ENCODE results near the gene ARHGAP26. TPM values are rescaled to one million over a fixed set of nuclear protein-coding genes. Genes with fewer than 3 reads are reported as not detected.

Gene ARHGAP26
- total RNA-seq, 1 donor from 2014 or later, result 71.6 TPM

DNA sequence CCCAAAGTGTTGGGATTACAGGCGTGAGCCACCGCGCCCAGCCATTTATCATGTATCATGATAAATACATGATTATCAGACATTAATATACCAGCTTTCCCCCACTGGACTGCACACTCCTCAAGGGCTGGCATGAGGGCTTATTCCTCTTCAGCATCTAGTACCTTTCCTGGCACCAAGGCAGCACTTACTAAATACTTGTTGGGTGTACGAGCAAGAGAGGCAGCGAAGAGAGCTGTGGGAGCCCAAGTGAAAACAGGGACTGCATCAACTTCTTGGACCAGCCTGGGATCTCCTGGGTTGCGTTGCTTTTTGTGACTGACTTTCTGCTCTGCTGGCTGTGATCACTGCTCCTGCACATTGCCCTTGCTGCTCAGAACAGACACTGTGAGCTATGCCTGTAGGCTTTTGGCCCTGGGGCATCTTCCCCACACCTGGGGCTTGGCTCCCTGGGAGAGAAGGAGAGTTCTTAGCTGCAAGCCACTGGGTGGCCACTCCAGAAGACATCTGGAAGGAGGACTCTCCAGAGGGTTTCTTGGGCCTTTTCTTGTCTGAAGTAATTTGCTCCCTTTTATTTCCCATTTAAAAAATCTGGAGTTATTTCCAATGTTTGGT is 409.1 kb downstream of the ARHGAP26 start:
- no peak for DNase-seq (ENCODE audit: low spot score)
- ATAC-seq, result no peak
- intact Hi-C loops (cut with DNase I), result no loop called here

DNA sequence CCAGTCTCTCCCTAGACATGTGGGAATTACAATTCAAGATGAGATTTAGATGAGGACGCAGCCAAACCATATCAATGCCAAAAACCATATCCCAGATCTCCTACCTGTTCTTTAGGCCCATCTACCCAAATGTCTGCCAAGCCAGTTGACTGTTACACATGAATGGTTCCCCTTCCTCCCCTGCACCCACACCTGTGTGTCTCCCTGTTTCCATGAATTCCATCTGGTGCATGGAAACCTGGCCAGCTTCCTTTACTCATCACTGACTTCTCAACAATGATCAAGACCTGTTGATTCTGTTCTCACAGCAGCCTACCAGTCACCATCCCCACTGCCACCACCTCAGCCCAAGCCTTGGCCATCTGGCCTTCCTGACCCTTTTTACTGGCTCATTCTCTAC is 410.6 kb downstream of the ARHGAP26 start:
- ATAC-seq, result no peak
- intact Hi-C loops (cut with DNase I), result no loop called here
- no peak for DNase-seq (ENCODE audit: low spot score)

DNA sequence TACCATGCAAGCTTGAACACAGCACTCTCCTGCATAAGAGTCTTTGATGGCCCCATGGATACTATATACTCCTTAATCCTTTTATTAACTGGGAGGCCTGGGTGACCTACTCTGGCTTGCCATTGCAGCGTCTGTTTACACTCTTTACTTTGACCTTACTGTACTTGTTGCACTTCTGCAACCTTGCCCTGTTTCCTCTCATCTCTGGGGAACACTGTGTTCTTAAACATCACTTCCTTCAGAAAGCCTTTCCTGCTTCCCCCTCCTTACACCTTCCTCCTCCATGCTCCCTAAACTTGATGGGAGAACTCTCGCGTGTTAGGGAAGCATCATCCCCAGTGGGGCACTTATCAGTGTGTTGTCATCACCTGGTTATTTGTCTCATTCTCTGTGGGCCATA is 411.0 kb downstream of the ARHGAP26 start:
- no peak for ATAC-seq
- DNase-seq (ENCODE audit: low spot score), result no peak
- intact Hi-C loops (cut with DNase I), result no loop called here

DNA sequence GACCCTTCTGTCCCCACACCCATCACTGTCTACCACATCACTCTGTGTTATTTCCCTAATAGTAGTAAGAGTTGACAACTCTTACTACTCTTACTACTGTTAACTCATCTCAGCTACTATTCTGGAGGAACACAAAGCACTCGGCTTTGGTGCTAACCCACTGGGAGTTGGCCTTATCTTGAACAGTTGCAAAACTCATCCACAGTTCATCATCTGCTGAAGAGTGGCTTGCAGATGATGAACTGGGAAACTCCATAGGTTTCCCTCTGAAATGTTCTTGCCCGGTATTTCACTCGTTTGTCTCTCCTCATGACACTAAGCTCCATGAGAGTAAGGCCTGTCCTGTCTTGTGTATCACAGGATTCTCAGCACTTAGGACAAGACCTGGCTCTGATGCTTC is 411.9 kb downstream of the ARHGAP26 start:
- ATAC-seq (no peak), DNase-seq (ENCODE audit: low spot score) (no peak)
- intact Hi-C loops (cut with DNase I), result no loop called here

DNA sequence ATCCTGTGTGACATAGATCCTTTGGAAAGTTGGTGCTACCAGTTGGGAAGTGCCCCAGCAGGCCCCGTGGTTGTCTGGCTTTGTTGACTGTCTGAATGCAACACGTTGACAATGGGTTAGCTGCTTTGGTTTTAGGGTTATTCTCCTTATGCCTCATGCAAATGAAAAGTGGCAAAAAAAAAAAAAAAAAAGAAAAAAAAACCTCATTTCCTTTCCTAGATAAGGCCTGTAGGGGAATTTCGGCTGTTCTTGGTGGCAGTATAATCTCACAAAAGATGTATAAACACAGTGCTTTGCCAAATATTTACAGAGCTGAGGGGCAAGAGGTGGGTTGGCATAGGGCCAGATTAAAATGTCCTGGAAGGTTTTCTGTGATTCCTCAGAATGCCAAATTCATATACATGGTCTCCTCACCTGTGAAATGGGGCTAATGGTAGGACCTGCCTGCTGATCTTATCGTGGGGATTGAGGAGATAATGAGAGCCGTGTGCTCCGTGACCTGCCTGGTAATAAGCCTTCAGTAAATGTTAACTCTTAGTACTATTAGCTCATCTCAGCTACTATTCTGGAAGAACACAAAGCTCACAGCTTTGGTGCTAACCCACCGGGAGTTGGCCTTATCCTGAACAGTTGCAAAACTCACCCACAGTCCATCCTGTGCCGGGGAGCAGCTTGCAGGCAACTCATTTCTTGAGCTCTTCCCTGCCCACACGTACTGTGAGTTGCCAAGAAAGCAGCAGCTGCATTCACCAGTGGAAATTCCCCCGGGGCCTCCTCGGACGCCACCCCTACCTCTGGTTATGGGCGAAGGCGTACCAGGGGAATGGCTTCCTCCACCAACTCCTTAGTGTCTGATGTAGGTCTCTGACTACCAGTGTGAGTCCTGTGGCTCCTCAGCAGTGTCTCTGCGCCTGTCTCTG is 413.0 kb downstream of the ARHGAP26 start:
- ATAC-seq (peak; percentile 80), DNase-seq (ENCODE audit: low spot score) (no peak)
- intact Hi-C loops (cut with DNase I), result no loop called here

DNA sequence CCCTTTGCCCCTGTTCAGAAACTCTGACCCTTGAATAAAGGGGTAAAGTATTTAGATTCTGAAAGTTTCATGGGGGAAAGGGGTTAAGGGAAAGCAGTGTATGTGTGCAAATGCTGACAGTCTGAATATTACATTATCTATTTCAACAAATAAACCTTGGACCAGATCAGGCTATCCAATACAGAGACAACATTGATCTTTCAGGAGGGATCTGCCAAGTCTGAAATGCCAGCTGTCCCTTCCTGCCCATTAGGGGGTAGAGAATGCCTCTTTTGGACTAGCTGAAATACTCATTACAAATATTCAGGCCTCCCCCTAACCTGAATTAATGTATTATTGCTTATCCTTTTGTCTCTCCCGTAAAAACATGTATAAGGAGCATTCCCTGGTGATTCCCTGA is 413.8 kb downstream of the ARHGAP26 start:
- ATAC-seq (no peak), DNase-seq (ENCODE audit: low spot score) (no peak)
- intact Hi-C loops (cut with DNase I), result no loop called here

DNA sequence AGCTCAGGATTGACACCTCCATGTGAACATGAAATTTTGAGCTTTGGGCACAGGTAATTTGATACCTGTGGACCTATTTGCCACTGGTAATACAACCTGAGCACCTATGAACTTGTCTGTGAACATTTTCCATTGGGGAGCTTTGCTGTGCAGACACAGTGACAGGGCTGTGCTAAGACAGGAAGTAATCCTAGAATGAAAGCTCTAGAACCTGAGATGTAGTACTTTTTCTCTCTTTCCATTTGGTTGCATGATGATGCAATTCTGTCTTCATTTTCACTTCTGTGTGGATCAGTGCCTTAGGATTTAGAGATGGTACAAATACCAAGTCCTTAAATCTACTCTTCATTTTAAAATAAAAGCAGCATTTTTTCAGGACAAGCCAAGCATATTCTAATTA is 416.4 kb downstream of the ARHGAP26 start:
- DNase-seq (ENCODE audit: low spot score) (no peak), ATAC-seq (peak; percentile 28)
- intact Hi-C loops (cut with DNase I), result no loop called here

DNA sequence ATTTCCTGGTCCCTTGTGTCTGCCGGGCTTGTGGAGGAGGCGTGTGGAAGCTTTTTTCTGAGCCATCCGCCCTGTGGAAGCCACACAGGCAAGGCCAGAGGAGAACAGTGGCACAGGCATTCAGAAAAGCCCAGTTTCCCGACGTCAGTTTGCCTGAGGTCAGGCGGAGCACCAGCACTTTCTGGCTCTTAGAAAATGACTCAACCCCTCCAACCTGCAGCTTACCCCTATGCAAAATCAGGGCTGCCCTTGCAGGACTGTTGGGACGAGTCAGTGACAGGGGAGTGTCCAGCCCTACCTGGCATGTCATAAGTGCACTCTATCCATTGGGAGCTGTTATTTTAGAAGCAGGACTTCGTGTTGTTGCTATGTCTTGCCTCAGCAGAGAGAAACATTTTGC is 417.3 kb downstream of the ARHGAP26 start:
- intact Hi-C loops (cut with DNase I), result no loop called here
- ATAC-seq (peak; percentile 31), DNase-seq (ENCODE audit: low spot score) (no peak)

DNA sequence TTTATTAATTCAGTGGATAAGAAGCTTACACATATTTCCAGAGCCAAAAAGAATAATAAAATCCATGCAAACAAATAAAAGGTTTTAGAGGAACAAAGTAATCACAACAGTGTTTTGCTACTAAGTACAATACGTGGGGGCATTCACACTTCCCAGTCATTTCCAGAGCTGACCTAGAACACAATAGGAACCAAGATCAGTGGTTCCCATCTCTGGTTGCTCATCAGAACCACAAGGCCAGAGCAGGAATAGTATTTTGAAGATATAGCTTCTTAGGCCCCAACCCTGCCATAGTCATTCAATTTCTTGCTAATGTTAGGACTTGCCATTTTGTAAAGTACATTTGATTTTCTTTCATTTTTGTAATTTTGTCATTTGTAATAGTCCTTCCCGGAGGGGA is 417.9 kb downstream of the ARHGAP26 start:
- DNase-seq (ENCODE audit: low spot score) (no peak), ATAC-seq (no peak)
- intact Hi-C loops (cut with DNase I), result no loop called here

DNA sequence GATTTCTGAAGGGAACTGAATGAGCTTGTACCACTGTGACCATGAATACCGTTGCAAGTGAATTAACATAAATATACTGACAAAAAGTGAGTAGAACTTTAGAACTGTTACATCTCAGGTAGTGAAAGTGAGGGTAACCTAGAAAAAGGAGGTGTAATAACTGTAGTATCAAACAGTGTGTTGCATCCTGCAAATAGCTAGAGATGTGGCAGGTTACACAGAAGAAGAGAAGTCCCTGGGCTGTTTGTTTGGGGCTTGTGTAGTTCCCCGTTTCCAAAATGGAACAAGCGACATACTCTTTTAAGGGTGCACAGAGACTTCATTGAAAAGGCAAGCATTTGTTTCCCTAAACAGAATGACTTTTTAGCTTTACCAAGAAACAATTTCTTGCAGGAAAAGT is 418.5 kb downstream of the ARHGAP26 start:
- intact Hi-C loops (cut with DNase I), result no loop called here
- ATAC-seq (no peak), DNase-seq (ENCODE audit: low spot score) (no peak)

DNA sequence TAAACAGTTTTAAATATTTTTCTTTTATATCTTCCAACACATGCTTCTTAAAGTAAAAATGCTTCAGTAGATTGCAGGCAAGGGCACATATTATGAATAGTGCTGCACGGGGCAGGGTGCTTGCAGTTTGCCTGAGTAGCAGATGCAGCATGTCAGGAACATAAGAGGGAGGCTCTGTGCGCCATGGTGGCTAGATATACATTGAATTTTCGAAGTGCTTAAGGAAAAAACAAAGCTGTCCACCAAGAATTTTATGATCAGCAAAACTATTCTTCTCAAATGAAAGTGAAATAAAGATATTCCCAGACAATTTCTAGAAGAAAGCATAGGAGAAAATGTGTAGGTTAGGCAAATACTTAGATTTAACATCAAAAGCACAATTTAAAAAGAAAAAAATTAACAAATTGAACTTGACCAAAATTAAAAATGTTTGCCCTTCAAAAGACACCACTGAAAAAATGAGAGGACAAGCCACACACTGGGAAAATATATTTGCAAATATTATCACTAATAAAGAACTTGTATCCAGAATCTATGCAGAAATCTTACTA is 420.2 kb downstream of the ARHGAP26 start:
- no peak for DNase-seq (ENCODE audit: low spot score)
- intact Hi-C loops (cut with DNase I), result no loop called here
- no peak for ATAC-seq

DNA sequence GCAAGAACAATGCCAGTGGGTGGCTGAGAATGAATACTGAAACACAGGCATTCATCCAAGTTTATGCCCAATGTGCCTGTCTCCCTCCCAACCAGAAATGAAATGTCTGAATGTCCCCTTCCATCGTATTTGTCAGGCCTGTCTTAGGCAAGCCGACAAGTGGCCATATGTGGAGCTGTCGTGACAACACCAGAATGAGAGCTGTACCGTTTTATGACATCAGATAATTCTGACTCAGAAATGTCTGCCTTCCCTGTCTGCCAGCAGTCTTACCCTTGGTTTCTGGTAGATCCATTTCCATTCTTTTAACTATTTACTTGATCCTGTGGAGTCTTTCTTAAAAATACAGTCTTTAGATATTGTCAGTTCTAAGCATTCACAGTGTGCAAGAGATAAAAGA is 421.5 kb downstream of the ARHGAP26 start:
- intact Hi-C loops (cut with DNase I), result no loop called here
- DNase-seq (ENCODE audit: low spot score) (no peak), ATAC-seq (no peak)

DNA sequence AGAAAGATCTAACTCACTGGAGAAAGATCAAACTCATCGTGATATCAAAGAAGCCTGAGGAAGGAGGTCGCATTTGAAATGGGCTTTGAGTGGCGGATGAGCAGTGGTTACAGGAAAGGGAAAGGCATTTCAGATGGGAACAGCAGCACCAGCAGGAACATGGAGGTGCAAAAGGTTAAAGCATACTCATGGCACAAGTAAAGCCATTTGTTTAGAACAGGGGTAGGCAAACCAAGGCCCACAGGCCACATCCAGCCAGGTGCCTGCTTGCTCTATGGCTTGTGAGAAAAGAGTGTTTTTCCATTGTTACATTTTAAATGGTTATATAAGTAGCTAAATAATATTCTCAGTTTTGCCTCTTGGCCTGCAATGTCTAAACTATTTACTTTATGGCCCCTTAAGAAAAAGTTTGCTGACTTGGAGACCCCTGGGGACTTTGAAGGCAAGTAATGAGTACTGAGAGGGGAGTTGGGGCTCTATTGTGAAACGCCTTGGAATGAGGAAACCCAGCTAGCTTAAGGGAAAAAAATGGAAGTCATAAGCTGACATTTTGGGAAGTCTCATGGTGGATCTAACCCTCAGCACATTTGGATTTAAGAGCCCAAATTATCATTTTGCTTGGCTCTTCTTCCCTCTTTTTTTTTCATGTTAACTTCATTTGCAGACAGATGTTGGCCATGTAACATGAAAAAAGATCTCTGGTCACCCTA is 422.2 kb downstream of the ARHGAP26 start:
- DNase-seq (ENCODE audit: low spot score) (no peak), ATAC-seq (peak; percentile 86)
- intact Hi-C loops (cut with DNase I), result no loop called here

DNA sequence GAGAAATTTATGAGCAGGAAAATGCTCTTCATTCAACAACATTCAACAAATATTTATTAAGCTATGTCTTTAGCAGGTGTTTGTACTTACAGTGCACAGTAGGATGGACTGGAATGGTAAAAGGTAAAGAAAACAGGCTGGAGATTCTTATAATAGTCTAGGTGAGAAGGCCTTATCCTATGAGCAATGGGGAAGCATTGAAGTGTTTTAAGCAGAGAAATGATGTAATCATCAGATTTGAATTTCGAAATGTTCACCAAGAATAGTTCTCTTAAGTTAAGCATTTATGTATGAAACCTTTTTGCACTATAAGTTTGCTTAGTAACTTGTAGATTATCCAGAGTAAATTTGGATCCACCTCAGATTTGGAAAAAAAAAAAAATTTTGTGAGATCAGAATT is 424.0 kb downstream of the ARHGAP26 start:
- no peak for ATAC-seq
- DNase-seq (ENCODE audit: low spot score), result no peak
- intact Hi-C loops (cut with DNase I), result no loop called here

DNA sequence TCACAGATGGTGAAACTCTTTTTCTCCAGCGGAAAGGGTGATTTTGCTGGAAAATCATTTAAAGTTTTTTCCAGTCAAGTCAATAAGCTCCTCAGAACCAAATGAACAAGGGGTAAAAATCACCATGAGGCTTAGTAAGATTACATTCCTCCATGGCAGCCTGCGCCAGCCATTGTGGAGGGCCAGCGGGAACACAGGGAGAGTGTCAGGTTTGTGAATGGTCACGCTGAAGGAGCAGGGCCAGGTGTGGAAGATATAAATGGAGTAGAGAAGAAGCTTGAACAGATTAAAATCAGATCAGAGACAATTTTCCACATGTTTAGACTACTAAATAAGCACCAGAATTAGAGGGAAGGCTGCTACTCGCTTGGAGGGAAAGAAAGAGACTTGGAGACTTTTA is 424.5 kb downstream of the ARHGAP26 start:
- DNase-seq (ENCODE audit: low spot score) (no peak), ATAC-seq (no peak)
- intact Hi-C loops (cut with DNase I), result no loop called here

DNA sequence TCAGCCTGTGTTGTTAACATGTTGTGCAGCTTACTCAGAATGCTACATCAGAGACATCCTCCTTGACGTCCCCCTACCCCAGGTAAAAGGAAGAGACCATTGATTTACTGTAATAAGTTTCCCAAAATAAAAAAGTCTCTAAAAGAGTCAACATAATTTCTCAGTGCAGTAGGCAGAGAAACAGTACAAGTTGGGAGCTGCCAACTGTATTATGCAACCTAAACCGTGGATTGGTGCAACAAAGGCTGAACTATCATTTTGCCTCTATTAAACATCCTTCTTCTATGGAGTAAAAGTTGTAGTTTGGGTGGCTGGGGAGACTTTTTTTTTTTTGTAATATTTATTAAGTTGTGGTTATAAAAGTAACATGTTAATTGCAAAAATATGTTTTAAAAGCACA is 425.3 kb downstream of the ARHGAP26 start:
- ATAC-seq (peak; percentile 81), DNase-seq (ENCODE audit: low spot score) (no peak)
- intact Hi-C loops (cut with DNase I), result no loop called here

DNA sequence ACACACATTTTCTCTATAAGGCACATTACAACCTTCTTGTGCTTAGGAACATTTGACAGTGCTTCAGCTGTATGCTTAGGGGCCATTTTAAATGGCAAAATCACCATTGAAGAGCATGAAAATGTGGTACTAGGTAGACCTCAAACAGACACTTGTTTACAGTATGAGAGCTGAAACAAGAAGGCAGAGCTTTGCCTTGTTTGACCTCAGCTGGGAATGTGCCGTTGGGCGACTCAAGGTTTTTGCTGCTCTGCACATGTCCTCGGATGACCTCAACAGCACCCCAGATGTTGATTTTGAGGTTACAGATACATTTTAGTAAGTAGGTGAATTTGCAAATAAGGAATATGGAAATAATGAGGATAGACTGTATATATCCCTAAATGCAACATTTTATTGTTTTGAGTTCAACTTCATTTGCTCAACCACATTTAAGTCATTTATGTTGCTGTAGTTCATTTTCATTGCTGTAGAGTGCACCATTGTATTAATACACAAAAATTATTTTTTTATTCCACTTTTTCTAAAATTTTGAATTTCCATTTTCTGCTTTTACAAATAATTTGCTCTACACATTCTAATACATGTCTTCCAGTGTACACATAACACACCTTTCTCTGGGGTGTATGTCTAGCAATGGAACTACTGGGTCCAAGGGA is 426.6 kb downstream of the ARHGAP26 start:
- no peak for ATAC-seq
- intact Hi-C loops (cut with DNase I), result no loop called here
- DNase-seq (ENCODE audit: low spot score), result no peak

DNA sequence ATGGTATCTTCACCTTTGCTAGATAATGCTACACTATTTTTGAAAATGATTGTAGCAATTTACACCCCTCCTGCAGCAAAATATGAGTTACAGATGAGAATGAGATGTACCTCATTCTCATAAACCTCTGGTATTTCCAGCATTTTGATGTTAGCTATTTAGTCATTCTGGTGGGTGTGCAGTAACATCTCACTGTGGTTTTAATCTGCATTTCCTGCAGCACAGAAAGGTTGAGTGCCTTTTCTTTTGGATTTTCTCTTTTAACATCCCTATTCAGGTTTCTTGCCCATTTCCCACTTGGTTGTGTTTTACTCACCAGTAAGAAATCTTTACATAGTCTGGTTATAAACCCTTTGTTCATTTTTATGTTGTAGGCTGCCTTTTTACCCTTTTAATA is 427.1 kb downstream of the ARHGAP26 start:
- intact Hi-C loops (cut with DNase I), result no loop called here
- no peak for DNase-seq (ENCODE audit: low spot score)

DNA sequence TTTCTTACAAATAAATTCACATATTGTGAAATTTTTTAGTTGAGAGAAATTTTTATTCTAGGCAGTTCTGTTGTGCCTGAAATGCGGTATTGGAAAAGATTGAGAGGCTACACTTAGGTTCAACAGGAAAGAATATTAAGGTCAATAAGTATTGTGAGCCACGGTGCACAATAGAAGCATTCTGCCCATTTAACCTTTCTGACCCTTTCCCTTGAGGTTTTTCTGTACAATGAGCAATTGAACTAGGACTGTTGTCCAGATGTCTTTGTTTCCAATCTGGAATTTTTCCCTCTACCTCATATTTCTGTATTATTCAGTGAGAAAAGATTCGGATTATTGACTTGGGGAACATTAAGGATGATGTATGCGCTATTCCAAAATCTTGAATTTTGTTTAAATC is 428.2 kb downstream of the ARHGAP26 start:
- no peak for ATAC-seq
- intact Hi-C loops (cut with DNase I), result no loop called here

More for the DNA sequence above, 427.1 kb downstream of the ARHGAP26 start:
- no peak for ATAC-seq

More for the DNA sequence above, 428.2 kb downstream of the ARHGAP26 start:
- no peak for DNase-seq (ENCODE audit: low spot score)
